HG03039 (cell line): ENCODE measurements around the gene TEX35.
"Not testable (repeated sequence)": the region's sequence is repeated elsewhere in the genome, so short reads cannot be mapped to it uniquely, and the experiment has no call there.

Experiments used
- ATAC-seq: cut with Tn5 transposase; IDR thresholded peaks from one replicate; pipeline ENCODE4 v1.9.1; 2021; ENCODE audit warnings: mild to moderate bottlenecking, moderate library complexity; ENCODE audit not compliant: unreplicated experiment

The TEX35 gene

DNA sequence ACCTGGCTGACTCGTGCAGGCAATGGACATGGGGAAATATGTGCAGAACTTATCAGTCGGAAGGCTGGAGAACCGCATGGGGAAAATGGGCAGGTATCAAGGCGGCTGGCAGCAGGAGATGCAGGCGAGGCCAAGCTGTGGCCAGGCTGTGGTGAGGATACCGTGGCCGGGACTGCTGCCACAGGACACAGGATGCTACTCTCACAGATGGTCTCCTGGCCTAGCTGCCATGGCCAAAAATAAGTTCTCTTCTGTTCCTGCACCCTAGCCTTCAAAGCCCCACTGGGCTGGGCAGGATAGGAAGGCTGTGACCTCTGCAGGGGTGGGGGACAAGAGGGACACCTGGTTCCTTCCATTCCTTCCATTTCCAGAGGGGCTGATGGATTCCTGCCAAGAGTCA lies 26.4 kb downstream of the TEX35 start:
- ATAC-seq = no peak

DNA sequence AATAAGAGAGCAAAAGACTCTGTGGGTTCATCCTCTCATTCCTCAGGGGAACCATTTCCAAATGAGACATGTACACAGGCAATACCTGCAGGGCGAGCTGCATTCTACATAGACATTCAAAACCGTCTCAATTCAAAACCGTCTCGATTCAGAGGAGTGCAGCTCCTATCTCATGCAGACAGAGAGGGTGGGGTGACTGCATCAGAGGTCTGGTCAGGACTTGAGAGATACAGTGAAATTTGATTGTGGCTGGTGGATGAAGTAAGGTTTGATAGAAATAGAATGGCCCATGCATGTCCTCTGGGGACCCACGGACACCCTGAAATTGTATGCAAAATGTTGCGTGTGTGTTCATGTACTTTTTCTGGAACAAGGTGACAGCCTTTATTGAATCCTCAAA lies 27.3 kb downstream of the TEX35 start:
- ATAC-seq = no peak

DNA sequence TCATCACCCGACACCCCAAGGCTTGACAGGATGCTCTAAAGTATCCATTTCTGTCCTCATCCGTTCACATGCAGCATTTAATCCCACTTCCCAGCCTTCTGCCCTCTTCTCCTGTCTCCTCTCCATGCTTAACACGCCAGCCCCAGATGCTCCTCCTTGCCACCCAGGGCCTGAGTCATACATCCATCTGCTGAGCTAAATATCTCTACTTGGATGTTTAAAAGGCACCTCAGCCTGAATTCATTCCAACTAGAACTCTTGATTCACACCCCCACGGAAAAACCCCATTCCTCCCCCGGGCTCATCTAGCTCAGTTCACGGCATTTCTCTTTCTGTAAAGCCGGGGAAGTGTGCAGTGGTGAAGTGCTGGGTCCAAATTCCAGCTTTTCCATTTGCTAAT lies 27.7 kb downstream of the TEX35 start:
- no peak for ATAC-seq

DNA sequence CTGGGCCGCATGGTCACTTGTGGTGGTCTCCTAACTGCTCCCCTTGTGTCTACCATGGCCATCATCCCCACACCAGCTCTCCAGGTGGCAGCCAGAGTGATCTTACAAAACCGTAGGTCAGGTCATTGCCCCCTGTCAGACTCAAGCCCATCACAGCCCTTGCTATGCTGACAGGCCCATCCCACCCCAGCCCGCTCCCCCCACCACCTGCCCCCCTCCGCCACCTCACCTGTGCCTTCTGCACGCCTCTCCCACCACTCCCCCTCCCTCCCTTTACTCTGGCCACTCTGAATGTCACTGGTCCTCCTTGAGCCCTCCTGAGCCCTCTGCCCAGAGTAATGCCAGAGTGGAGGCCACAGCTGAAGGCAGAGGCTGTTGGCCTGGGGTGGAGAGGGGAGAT lies 28.5 kb downstream of the TEX35 start:
- no peak for ATAC-seq

DNA sequence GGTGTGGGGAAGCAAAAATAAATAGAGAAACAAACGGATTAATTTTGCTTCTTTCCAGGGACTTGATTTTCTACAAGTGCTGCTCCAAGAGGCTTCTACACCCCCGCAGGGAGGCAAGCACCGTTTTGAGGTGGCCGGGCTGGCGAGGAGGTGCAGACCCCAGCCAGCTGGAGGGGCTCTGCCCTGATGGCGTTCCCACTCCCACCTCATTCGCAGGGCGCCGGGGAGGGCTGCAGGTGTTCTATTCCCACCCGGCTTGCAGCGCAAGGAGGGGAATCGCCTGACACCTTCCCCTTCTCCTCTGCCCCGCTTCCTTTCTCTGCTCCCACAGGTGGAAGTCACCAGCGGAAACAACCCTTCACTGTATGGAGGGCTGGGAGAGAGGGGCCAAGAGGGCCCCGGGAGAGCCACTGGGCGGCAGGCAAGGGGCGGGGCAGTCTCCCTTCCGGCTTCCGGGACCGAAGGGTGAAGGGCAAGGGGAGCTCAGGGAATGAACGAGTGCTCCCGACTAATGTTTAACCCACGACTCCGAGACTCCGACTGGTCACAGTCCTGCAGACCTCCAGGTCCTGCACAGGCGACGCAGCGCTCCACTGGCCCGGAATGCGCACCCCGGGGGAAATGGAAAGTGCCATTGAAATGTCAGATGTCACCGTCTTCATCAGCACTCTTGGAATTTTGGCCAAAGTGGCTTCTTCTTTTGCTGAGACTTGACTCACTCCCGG lies 29.1 kb downstream of the TEX35 start:
- peak; percentile 35 for ATAC-seq

DNA sequence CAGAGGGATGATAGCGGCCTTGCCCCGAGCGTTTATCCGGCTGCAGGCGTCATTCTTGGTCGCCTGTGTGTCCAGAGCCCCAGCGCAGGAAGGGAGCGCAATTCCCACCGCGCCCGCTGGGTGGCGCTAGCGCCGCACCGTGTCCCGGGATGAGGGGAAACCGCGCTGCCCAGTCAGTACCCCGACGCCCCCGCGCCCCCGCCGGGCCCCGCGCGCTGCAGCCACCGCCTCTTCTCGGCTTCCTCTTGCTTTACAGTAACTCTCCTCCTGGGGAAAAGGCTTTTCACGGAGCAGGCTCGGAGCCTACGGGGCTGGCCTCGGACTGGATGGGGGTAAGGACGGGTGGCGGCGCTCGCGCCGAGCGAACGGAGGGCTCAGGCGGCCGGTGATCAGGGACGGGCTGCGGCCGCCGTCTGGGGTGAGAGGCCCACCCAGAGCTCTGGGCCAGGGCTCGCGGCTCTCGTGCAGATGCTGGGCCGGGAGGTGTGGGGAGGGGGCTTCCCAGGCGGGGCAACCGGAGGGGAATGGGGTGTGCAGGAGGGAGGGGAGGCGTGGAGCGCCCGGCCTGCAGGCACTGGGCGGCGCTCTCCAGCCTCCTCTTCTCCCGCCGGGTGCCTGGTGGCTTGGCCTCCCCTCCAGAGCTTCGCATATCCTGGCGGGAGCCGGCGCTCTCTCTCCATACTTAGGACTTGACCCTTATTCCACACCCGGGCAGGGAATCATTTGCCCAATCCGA lies 29.8 kb downstream of the TEX35 start:
- ATAC-seq = peak; percentile 65

DNA sequence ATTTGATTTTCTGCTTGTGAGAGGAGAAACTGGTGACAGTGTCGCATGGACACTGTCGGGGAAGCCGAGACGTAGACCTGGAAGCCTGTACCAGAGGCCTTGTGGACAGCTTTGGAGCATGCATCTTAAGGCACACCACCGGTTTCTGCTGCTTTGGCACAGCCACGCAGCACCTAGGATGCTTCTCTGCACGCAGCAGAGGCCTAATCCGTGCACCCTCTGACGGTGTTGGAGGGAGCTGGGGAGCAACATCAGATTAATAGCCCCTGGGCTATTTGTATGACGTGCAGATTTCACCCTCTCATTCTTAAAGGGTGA lies 30.3 kb downstream of the TEX35 start:
- peak; percentile 24 for ATAC-seq

DNA sequence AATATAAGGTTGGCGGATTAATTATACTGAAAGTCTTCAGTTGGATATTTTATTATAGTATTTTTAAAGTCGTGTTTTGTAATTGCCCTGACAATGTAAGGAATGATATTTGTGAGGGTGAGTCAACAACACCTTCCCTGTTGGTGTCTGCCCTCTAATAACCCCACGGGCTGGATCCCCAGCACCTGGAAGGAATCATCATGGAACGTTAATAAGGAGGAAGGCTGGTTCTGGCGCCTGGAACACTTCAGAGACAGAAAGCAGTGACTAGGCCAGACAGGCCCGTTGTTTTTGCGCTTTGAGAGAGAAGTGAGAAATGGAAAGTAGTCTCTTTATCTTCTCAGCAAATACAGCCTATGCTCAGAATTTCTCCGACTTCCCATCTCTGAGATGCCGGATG lies 31.6 kb downstream of the TEX35 start:
- no peak for ATAC-seq

DNA sequence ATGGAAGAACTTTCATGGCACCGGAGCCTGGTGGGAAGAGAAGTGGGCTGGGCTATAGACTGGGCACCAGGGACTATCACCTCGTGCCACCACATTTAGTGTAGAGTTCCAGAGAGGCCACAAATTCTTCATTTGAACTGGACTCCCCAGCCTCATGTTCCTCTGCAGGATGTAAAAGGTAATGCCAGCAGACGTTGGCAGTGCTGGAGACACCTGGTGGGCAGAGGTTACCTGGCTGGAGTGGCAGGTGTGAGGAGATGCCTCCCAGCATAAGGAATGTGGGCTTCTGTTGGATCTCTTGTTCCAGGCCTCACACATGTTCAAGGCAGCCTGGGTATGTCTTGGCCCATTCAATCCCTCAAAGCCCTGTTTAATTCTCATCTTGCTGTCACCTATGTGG lies 35.2 kb downstream of the TEX35 start:
- no peak for ATAC-seq

DNA sequence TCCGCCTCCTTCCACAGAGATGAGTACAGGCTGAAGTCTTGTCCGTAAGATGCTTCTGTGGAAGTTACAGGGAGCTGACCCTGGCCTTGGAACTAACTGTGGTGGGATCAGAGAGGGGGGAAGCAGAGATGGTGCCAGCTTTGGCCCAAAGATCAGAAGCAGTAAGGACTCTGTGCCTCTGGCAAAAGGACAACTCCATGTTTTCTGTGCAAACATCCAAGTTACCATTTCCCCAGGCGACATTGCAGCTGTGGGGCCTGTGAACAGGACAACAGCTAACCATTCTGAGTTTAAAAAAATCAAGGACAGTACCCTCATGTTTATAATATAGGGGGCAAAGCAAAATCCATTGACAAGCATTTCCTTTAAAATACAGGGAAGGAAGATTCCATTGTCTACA lies 38.4 kb downstream of the TEX35 start:
- no peak for ATAC-seq

DNA sequence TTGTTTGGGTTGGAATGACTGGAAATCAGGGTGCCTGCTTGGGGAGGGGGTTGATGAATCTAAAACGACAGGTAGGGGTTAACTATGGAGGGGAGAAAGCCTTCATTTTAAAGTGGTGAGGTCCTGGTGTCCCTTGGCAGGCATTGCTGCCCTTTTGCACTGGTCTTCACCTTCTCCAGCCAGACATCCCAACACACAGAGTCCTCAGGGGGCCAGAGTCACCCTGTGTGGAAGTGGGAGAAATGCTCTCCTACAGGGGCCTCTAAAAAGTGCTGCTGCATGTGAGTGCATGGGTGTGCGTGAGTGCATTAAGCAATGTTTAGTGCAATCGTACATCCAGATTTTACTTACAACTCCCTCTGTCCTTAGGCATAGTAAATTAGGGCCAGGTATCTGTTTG lies 39.0 kb downstream of the TEX35 start:
- ATAC-seq = no peak

DNA sequence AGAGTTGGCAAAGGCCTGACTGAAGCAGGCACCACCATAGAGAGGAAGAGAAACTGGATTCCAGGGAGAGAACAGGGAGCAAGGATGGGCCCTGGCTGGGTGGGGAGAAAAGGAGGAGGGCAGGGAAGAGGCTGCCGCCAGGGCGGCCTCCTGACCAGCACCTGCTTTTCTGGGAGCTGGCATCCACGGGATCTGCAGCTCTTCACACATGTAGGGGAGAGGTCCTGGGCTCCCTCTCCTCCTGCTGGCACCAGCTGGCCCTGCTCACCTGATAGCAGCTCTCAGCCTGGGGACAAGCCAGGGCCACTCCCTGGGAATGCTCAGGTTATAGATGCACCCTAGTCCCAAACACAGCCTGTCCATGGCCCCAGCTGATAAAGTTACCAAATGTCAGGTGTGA lies 39.9 kb downstream of the TEX35 start:
- ATAC-seq = no peak

DNA sequence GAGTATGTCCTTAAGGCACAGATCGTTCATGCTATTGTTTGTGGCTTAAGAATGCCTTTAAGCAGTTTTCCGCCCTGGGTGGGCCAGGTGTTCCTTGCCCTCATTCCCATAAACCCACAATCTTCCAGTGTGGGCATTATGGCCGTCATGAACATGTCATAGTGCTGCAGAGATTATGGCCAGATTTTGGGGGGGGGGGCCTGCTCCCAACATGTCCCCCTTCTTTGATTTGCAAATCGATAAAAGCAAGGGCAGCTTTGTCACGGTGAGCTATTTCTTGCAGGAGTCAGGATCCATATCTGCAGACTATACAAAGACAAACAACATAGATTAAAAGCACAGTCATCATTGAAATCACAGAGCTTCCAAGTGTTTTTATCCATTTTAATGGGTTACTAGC lies 41.4 kb downstream of the TEX35 start:
- not testable (repeated sequence) for ATAC-seq

DNA sequence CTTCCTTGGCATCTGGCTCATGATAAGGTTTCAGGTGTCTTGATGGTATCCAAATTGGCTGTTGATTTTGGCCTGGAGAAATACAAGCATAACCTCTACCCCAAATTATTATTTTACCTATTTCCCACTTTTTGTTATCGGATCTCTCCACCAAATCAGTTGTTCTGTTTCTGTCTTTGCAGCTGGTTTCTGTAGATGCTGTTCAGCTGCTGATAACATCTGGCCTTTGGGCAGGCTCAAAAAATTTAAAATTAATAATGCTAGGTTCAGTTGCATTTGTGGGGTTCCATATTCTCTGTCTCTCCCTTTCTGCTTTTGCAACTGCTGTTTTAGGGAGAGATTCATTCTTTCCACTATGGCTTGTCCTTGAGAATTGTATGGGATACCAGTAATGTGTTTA lies 42.7 kb downstream of the TEX35 start:
- ATAC-seq = not testable (repeated sequence)

DNA sequence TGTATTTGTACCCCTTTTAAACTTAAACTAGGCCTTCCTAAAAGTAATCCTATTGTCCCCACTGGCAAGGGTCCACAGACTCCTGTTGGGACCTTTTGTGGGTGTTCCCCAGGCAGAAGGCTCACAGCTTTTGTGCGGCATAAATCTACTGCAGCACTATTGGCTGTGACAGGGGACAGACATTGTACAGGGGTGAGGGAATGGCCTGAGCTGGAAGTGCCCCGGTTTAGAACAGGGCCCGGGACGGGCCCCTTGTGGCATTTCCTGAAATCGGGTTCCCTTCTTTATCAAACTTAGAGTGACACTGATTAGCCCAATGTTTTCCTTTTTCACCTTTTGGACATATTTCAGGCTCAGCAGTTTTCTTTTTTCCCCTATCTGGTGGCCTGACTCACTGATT lies 45.9 kb downstream of the TEX35 start:
- not testable (repeated sequence) for ATAC-seq

DNA sequence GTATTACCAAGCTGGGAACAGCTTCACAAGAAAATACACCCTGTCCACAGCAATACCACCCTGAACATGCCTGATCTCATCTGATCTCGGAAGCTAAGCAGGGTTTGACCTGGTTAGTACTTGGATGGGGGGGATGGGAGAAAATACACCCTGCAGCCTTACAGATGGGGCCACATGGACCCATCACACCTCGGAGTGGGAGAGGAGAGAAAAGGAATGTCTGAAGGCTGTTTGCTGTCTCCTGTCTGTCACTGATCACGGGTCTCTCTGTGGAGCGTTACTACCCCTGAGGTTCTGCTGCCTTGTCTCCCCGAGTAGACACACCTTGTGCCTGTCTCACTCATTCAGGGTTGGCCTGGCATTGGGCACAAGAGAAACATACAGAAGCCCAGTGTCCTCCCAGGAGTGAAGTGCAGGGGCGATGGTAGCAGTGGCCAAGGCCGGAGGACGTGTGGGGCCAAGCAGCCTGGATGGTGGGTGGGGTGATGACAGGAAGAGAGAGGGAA lies 48.0 kb downstream of the TEX35 start:
- no peak for ATAC-seq

DNA sequence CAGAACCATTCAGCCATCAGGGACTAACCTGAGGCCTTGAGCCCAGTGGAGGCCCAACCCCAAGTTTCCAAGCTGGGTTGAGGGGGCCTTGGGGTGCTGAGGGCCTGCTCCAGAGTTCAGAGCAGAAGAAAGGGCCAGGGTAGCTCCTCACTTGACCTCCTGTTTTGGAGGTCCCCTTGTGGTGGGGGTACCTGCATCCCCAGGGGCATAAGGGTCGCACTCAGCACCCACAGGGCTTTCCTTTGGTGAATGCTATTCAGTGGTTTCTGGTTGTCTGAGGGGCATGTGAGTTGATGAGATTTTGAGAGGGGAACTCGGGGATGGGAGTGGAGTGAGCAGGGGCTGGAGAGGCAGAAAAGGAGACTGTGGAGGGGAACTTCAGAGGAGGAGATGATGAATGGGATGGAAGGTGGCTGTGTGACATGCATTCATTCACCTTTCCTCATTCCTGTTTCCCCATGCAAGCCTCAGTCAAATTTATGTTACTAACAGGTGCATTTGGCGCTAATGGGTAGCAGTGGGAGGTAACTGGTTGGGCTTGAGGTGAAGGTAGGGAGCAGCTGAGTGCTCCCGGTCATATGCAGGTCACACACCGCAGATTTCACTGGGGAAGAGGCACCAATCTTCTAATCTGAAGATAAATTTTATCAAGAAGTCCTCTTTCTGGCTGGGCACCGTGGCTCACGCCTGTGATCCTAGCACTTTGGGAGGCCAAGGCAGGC lies 50.4 kb downstream of the TEX35 start:
- no peak for ATAC-seq

DNA sequence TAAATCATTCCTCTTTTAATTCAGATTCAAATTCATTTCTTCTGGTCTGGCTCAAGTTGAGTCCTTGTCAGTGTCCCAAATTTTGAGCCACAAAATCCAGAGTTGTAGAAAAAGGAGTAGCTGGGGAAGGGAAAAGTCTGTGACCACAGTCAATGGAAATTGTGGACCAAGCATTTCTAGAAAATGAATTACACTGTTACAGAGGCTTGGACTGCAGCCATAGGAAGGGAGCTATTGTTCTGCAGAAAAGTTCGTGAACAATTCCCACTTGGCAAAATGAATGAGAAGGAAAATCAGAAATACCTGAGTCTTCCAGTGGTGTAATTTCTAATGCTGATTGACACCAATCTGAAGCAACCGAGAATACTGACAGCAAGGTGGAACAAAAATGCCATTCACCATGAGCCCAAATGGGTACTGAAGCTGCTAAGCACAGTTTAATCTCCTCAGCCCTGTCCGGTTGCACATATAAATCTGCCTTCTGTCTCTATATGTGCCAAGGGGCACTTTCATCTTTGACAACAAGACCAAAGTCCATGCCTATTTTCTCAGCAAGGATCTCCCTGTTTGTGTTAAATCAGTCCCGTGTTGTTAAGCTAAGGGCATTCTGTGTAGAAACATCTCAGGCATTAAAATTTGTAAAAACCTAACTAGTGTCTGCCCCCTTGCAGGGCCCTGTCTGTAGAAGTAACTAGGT lies 51.3 kb downstream of the TEX35 start:
- no peak for ATAC-seq

DNA sequence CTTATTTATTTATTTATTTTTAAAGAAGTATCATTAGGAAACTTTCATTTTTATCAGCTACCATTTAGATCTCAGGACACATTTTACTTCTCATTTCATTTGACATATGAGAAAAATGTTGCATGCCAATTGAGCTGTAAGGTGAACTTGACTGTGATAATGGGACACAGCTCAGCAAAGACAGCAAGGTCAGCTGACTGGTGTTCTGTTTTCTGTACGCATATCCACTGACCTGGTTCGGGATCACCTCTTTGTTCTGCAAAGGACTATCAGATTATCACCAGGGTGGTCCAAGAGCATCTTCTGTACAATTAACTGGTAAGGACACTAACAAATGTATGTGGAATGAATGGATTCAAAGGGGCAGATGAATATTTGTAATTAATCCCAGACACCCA lies 51.9 kb downstream of the TEX35 start:
- no peak for ATAC-seq

DNA sequence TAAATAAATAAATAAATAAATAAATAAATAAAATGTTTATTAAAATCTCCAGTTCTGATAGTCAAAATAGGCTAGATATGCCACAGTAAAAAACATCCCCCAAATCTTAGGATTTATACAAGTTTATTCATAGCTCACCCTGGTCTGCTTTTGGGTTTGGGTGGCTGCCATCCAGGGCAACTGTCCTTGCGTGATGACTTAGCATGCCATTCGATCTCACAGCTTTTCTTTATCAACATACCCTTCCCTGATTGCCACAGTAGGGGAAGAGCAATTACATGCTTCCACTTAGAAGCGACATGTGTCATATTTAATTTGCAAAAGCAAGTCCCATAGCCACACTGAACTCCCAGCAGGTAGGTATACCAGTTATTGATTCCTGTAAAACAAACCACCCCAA lies 52.7 kb downstream of the TEX35 start:
- no peak for ATAC-seq

DNA sequence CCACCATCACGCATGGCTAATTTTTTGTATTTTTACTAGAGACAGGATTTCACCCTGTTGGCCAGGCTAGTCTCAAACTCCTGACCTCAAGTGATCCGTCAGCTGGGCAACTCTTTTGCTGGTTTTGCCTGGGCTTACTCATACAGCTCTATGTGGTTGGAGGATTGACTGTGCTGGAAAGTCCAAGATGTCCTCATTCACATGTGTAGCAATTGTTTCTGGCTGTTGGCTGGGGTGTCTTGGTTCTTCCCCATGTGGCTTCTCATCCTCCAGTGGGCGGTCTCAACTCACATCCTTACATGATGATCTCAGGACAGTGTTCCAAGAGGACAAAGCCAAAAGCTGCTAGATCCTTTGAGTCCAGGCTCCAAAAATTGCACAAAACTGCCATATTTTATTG lies 53.3 kb downstream of the TEX35 start:
- peak; percentile 98 for ATAC-seq
